Endothelial cell of umbilical vein (primary cell): ENCODE results near the gene CDCP1.

Experiments used
- CTCF ChIP-seq, 2 donors: IDR thresholded peaks; 1 replicate in 1 of 2; 2 replicates in 1 of 2; pipeline ENCODE4 v1.5.1; 2011; ENCODE audit warnings: low read length in 2 of 2, mild to moderate bottlenecking in 2 of 2, moderate library complexity in 2 of 2, control low read depth in 1 of 2, inconsistent platforms in 1 of 2, low read depth in 1 of 2; ENCODE audit not compliant: insufficient read depth in 1 of 2; ENCODE audit errors: extremely low read depth in 1 of 2
- EZH2 ChIP-seq: IDR thresholded peaks from 2 replicates; pipeline ENCODE4 v1.6.1; 2012; ENCODE audit warnings: borderline replicate concordance, low read depth, mild to moderate bottlenecking, moderate library complexity, low read length, inconsistent platforms; ENCODE audit not compliant: severe bottlenecking
- FOS ChIP-seq: IDR thresholded peaks from 2 replicates; pipeline ENCODE4 v1.6.1; 2011; ENCODE audit warnings: mild to moderate bottlenecking, low read length, moderate library complexity, borderline replicate concordance; ENCODE audit not compliant: insufficient read depth
- GATA2 ChIP-seq: IDR thresholded peaks from 2 replicates; pipeline ENCODE4 v1.7.0; 2011; ENCODE audit warnings: low read depth, mild to moderate bottlenecking, moderate library complexity, mixed read lengths, low read length; ENCODE audit not compliant: insufficient read length, insufficient read depth
- JUN ChIP-seq: IDR thresholded peaks from 2 replicates; pipeline ENCODE4 v1.6.1; 2011; ENCODE audit warnings: borderline replicate concordance, low read depth; ENCODE audit not compliant: insufficient read length, insufficient read depth
- MAX ChIP-seq: IDR thresholded peaks from 2 replicates; pipeline ENCODE4 v1.6.1; 2011; ENCODE audit not compliant: insufficient read depth, insufficient read length
- POLR2A ChIP-seq: IDR thresholded peaks from 2 replicates; pipeline ENCODE4 v1.6.1; 2012; ENCODE audit warnings: low read depth, mild to moderate bottlenecking, control low read depth, low read length
- POLR2AphosphoS5 ChIP-seq: IDR thresholded peaks from 2 replicates; pipeline ENCODE4 v1.6.1; 2012; ENCODE audit warnings: low read depth, mild to moderate bottlenecking, control low read depth, low read length, moderate library complexity; ENCODE audit not compliant: insufficient read depth

- TF ChIP-seq CTCF (IDR thresholded peaks at IDR 0.05; ENCODE audit: extremely low read depth in 1 of 2, insufficient read depth in 1 of 2, low read depth in 1 of 2, low read length in 2 of 2) (no peak), POLR2A (no peak), MAX (no peak), EZH2 (no peak), POLR2AphosphoS5 (no peak), FOS (no peak), JUN (no peak), GATA2 (no peak)
These were observed 39.3 kb upstream of the CDCP1 start for GRCh38 chr3:45185461-45185860.
